Muscle layer of colon (tissue), 2 donors: ENCODE data around the gene PLXND1.

Experiments
- H3K27ac ChIP-seq: one replicate; pipeline ENCODE4 v1.7.0; 2013; ENCODE audit warnings: low read depth, mild to moderate bottlenecking, low read length, moderate library complexity
- H3K27me3 ChIP-seq, 2 donors: one replicate each; pipeline ENCODE4 v1.7.0; 2013; ENCODE audit warnings: low read length in 2 of 2, mild to moderate bottlenecking in 2 of 2; ENCODE audit not compliant: insufficient read depth in 2 of 2, control insufficient read depth in 1 of 2
- H3K36me3 ChIP-seq: one replicate; pipeline ENCODE4 v1.7.0; 2013; ENCODE audit warnings: mild to moderate bottlenecking, low read length; ENCODE audit not compliant: insufficient read depth
- H3K4me1 ChIP-seq: one replicate; pipeline ENCODE4 v1.7.0; 2013; ENCODE audit warnings: mild to moderate bottlenecking, low read length; ENCODE audit not compliant: insufficient read depth
- H3K4me3 ChIP-seq, 2 donors: one replicate each; pipeline ENCODE4 v1.7.0; 2013; ENCODE audit warnings: low read length in 2 of 2, low read depth in 1 of 2, mild to moderate bottlenecking in 1 of 2, moderate library complexity in 1 of 2
- H3K9ac ChIP-seq: one replicate; pipeline ENCODE4 v1.7.0; 2013; ENCODE audit warnings: low read length
- H3K9me3 ChIP-seq: one replicate; pipeline ENCODE4 v1.7.0; 2013; ENCODE audit warnings: mild to moderate bottlenecking, low read length
- donor health status: abdominal sarcoma.
- donor health status: Adenocarcinoma of cecum.

Gene PLXND1

GRCh38 chr3:129558772-129559564, 47.5 kb downstream of the PLXND1 start:
- no peak overlapping the region for H3K4me3 ChIP-seq
- peaks cover 11% of the 10 kb centered on the region for H3K36me3 ChIP-seq
- no peaks in the 10 kb centered on the region for H3K9me3 ChIP-seq
- H3K9ac ChIP-seq, result no peak overlapping the region
- peaks cover 42% of the 10 kb centered on the region for H3K4me1 ChIP-seq
- no peaks in the 10 kb centered on the region for H3K27me3 ChIP-seq
- H3K27ac ChIP-seq, result no peak overlapping the region

- no peaks in the 10 kb centered on the region for H3K9me3 ChIP-seq
- no peak overlapping the region for H3K9ac ChIP-seq
- H3K4me3 ChIP-seq, result no peak overlapping the region
- H3K36me3 ChIP-seq, result peaks cover 11% of the 10 kb centered on the region
- no peak overlapping the region for H3K27ac ChIP-seq
- H3K4me1 ChIP-seq, result peaks cover 41% of the 10 kb centered on the region
- H3K27me3 ChIP-seq, result no peaks in the 10 kb centered on the region
Observed at GRCh38 chr3:129558081-129558771, 48.2 kb downstream of the PLXND1 start.

DNA sequence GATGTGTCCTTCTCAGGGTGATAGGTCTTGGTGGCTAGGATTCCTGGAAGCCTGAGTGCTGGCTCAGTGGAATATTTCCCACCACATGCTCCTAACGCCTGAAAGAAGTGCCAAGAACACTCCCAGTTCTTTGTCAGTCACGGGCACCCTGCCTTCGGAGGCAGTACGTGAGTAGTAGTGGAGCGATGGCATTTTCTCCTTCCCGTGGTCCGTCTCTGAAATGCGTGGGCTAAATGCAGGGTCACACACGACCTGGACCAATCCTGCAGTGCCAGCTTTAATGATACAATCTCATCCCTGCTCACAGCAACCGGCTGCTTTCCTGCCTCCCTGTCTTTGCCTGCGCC, 49.0 kb downstream of the PLXND1 start:
- H3K9ac ChIP-seq, result no peak overlapping the region
- peaks cover 41% of the 10 kb centered on the region for H3K4me1 ChIP-seq
- H3K27me3 ChIP-seq, result no peaks in the 10 kb centered on the region
- no peaks in the 10 kb centered on the region for H3K9me3 ChIP-seq
- peaks cover 11% of the 10 kb centered on the region for H3K36me3 ChIP-seq
- no peak overlapping the region for H3K27ac ChIP-seq
- H3K4me3 ChIP-seq, result no peak overlapping the region

- H3K27ac ChIP-seq, result no peak overlapping the region
- H3K9ac ChIP-seq, result no peak overlapping the region
- H3K4me1 ChIP-seq, result peaks cover 41% of the 10 kb centered on the region
- no peaks in the 10 kb centered on the region for H3K27me3 ChIP-seq
- peaks cover 11% of the 10 kb centered on the region for H3K36me3 ChIP-seq
- no peaks in the 10 kb centered on the region for H3K9me3 ChIP-seq
- H3K4me3 ChIP-seq, result no peak overlapping the region
Observed at GRCh38 chr3:129556890-129557547, 49.5 kb downstream of the PLXND1 start.

GRCh38 chr3:129556358-129556695, 50.1 kb downstream of the PLXND1 start:
- H3K4me3 ChIP-seq, result no peak overlapping the region
- no peaks in the 10 kb centered on the region for H3K27me3 ChIP-seq
- H3K4me1 ChIP-seq, result peaks cover 34% of the 10 kb centered on the region
- no peaks in the 10 kb centered on the region for H3K9me3 ChIP-seq
- no peak overlapping the region for H3K27ac ChIP-seq
- peaks cover 11% of the 10 kb centered on the region for H3K36me3 ChIP-seq
- no peak overlapping the region for H3K9ac ChIP-seq

DNA sequence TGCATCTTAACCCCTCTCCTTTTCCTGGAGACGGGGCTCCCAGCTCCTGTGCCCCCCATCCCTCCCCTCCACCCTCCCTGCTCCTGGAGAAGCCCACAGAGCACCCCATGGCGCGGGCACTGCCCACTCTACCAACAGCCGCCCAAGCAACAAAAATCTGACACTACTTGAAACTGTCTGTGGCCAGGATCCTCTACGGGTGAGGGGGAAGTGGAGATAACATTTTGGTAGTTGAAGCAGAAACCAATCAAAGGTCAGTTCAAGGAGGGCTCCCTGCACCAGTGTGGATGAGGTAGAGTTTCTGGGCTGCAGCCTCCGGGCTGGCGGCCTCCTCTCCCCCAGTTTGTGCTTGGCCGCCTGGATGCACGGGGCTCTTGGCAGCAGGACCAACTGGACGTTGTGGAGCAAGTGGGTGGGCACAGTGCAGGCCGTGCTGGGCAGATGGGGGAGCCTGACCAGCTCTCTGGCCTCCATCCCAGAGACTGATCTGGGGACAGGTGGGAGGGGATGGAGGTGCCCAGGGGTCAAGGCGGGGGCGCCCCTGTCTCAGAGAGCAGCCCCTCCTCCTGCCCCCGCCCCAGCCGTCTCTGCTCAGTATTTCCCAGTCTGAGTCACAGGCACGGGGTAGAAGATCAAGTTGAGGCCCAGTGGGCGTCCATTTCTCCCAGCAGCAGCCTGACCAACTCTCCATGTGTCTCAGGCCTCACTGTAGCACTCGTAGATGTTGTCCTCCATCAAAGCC, 50.7 kb downstream of the PLXND1 start:
- Histone ChIP-seq H3K27ac (no peak overlapping the region), H3K36me3 (peaks cover 11% of the 10 kb centered on the region), H3K9me3 (no peaks in the 10 kb centered on the region), H3K27me3 (no peaks in the 10 kb centered on the region), H3K4me3 (no peak overlapping the region), H3K9ac (no peak overlapping the region), H3K4me1 (peaks cover 28% of the 10 kb centered on the region)

DNA sequence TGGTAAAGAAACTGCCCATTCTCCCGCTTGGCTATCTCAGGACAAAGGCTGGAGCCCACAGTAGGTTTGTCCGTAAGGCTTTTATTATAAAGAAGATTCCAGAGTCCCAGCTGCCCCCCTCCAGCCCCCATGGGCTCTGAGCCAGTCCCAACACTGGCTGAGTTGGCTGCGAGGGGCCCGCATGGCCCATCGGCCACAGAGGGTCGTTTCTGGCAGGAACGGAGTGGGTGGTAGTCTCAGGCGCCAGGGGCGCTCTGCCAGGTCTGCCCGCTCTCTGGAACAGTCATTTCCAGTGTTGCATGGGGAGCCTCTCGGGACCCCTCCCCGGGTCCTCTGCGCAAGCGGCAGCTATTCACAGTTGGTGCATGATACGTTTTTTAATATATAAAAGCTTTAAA, 51.3 kb downstream of the PLXND1 start:
- H3K4me3 ChIP-seq, result no peak overlapping the region
- H3K27ac ChIP-seq, result no peak overlapping the region
- no peak overlapping the region for H3K9ac ChIP-seq
- H3K4me1 ChIP-seq, result peaks cover 22% of the 10 kb centered on the region
- no peaks in the 10 kb centered on the region for H3K9me3 ChIP-seq
- peaks cover 11% of the 10 kb centered on the region for H3K36me3 ChIP-seq
- H3K27me3 ChIP-seq, result no peaks in the 10 kb centered on the region

DNA sequence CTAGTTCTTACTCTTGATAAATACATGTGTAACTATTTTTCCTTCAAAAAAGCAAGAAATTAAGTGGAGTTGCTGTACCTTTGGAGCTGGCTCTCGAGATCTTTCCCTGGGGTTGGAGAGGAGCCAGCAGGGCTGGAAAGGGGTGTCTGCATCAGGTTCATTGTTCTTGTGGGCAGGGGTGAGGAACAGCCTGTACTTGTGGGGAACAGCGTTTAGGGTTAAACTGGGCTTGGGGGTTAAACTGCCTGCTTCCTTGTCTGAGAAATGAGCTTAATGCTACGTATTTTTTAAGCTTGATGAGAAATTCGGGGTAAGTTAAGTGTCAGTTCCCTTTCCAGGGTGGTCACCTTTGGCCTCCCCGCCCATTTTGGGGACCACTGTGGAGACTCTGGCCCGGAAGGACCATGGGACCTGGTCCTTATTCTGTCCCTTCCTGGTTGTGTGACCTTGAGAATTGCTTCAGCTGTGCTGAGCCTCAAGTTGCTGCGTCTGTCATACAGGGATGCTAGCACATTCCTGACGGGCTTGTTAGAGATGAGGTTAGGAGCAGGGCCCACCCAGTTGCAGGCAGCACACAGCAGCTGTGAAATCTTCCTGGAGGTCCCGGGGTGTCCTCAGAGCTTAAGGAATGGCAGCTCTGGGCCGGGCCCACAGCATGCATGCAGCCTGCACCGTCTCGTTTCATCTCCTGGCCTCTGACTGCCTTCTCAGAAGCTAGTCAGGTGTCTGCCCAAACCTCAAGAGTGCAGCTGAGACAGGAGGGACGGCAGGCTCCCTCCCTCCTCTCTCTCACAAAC, 51.9 kb downstream of the PLXND1 start:
- H3K4me1 ChIP-seq, result peaks cover 19% of the 10 kb centered on the region
- H3K4me3 ChIP-seq, result no peak overlapping the region
- peaks cover 11% of the 10 kb centered on the region for H3K36me3 ChIP-seq
- no peak overlapping the region for H3K27ac ChIP-seq
- no peak overlapping the region for H3K9ac ChIP-seq
- H3K9me3 ChIP-seq, result no peaks in the 10 kb centered on the region
- H3K27me3 ChIP-seq, result no peaks in the 10 kb centered on the region

DNA sequence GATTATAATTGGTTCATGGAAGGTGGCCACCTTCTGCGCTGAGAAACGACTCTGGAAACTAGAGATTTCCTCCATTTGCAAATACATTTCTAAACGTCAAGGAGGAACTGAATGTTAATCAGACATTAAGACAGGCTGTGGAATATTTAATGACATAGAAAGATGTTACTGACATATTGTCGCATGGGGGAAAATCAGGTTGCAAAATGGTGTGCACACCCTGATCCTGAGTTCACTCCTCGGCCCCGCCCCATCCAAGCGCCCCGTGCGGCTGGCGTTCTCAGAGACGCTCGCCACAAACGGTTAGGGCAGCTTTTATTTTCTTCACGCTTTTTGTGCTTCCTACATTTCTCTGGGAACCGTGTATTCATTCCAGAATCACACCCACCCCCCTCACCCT, 52.8 kb downstream of the PLXND1 start:
- H3K4me1 ChIP-seq, result peaks cover 17% of the 10 kb centered on the region

DNA sequence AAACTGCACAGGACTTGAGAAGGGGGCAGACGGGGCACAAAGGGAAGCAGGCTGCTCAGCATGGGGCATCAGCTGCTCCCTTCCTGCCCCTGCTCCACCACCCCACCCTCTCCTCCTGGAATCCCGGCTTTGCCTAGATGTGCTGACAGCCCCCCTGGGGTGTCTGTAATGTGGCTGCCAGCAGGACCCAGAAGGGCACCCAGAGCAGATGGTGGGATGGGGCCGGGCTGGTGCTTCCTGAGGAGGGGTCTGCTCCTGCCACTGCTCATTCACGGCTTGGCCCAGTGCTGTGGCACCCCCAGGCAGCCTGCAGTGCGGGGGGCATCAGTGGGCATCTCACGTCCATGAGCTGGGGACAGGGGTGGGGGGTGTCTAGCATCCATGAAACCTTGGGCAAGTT, 53.3 kb downstream of the PLXND1 start:
- no peaks in the 10 kb centered on the region for H3K27me3 ChIP-seq
- H3K9ac ChIP-seq, result no peak overlapping the region
- H3K27ac ChIP-seq, result no peak overlapping the region
- H3K36me3 ChIP-seq, result peaks cover 11% of the 10 kb centered on the region
- no peaks in the 10 kb centered on the region for H3K9me3 ChIP-seq
- no peak overlapping the region for H3K4me3 ChIP-seq
- peaks cover 16% of the 10 kb centered on the region for H3K4me1 ChIP-seq

More for the DNA sequence above, 52.8 kb downstream of the PLXND1 start:
- Histone ChIP-seq H3K27me3 (no peaks in the 10 kb centered on the region), H3K36me3 (peaks cover 11% of the 10 kb centered on the region), H3K9ac (no peak overlapping the region), H3K9me3 (no peaks in the 10 kb centered on the region), H3K4me3 (no peak overlapping the region), H3K27ac (no peak overlapping the region)
